ENCODE measurements around the gene GPT2. TPM values are rescaled to one million over a fixed set of nuclear protein-coding genes. Genes with fewer than 3 reads are reported as not detected.

Gene GPT2
- total and polyA plus RNA-seq, 2 donors (not counting 1 experiment from before 2014, with no cell fraction given): 5.8 to 16.3 TPM

GRCh38 chr16:46929378-46930332, 45.5 kb downstream of the GPT2 start:
- Histone ChIP-seq H3K4me3 (replicated peaks in 1 of 4; ENCODE audit: control extremely low read depth in 1 of 4, insufficient read depth in 1 of 4, low read depth in 3 of 4, low read length in 4 of 4) (no peak overlapping the region), H3K36me3 (ENCODE audit: control insufficient read depth, insufficient read depth, low read length) (peaks cover 6% of the 10 kb centered on the region), H3K27me3 (ENCODE audit: control insufficient read depth, insufficient read depth, low read length) (no peaks in the 10 kb centered on the region), H3K9me3 (ENCODE audit: control insufficient read depth, insufficient read depth, low read depth, low read length) (no peaks in the 10 kb centered on the region), H3K4me2 (ENCODE audit: extremely low read depth, insufficient read depth, low read length) (no peak overlapping the region), H4K20me1 (ENCODE audit: control insufficient read depth, extremely low read depth, insufficient read depth, low read length) (no peaks in the 10 kb centered on the region), H3K79me2 (ENCODE audit: control insufficient read depth, insufficient read depth, low read length) (no peaks in the 10 kb centered on the region), H3K4me1 (ENCODE audit: control insufficient read depth, extremely low read depth, insufficient read depth, low read length) (no peaks in the 10 kb centered on the region), H3K9ac (ENCODE audit: insufficient read depth, low read length) (no peak overlapping the region), H3K27ac (ENCODE audit: insufficient read depth, low read length) (no peak overlapping the region), H2AFZ (ENCODE audit: low read length) (peak overlapping the region; percentile 62)
- DNase-seq (ENCODE audit: low read depth in 2 of 2): peak; percentile 29 to 47
- TF ChIP-seq EZH2 (IDR thresholded peaks at IDR 0.05; ENCODE audit: low read length, missing control alignments): no peak
- TF ChIP-seq CTCF (conservative IDR thresholded peaks at IDR 0.05 in 1 of 2, IDR thresholded peaks at IDR 0.05 in 1 of 2; ENCODE audit: low read depth in 1 of 2, low read length in 2 of 2): peak; percentile 84 to 86

- Histone ChIP-seq H3K27me3 (ENCODE audit: control insufficient read depth, insufficient read depth, low read length) (no peaks in the 10 kb centered on the region), H3K79me2 (ENCODE audit: control insufficient read depth, insufficient read depth, low read length) (no peaks in the 10 kb centered on the region), H4K20me1 (ENCODE audit: control insufficient read depth, extremely low read depth, insufficient read depth, low read length) (no peaks in the 10 kb centered on the region), H3K4me2 (ENCODE audit: extremely low read depth, insufficient read depth, low read length) (no peak overlapping the region), H3K4me1 (ENCODE audit: control insufficient read depth, extremely low read depth, insufficient read depth, low read length) (no peaks in the 10 kb centered on the region), H2AFZ (ENCODE audit: low read length) (no peak overlapping the region), H3K27ac (ENCODE audit: insufficient read depth, low read length) (no peak overlapping the region), H3K4me3 (replicated peaks in 1 of 4; ENCODE audit: control extremely low read depth in 1 of 4, insufficient read depth in 1 of 4, low read depth in 3 of 4, low read length in 4 of 4) (no peak overlapping the region), H3K9ac (ENCODE audit: insufficient read depth, low read length) (no peak overlapping the region), H3K9me3 (ENCODE audit: control insufficient read depth, insufficient read depth, low read depth, low read length) (no peaks in the 10 kb centered on the region), H3K36me3 (ENCODE audit: control insufficient read depth, insufficient read depth, low read length) (peaks cover 6% of the 10 kb centered on the region)
- DNase-seq (ENCODE audit: low read depth in 2 of 2): no peak
- TF ChIP-seq CTCF (conservative IDR thresholded peaks at IDR 0.05 in 1 of 2, IDR thresholded peaks at IDR 0.05 in 1 of 2; ENCODE audit: low read depth in 1 of 2, low read length in 2 of 2) (no peak), EZH2 (IDR thresholded peaks at IDR 0.05; ENCODE audit: low read length, missing control alignments) (no peak)
These were observed 46.7 kb downstream of the GPT2 start for GRCh38 chr16:46930861-46931260.

GRCh38 chr16:46932802-46933201, 48.6 kb downstream of the GPT2 start:
- Histone ChIP-seq H3K4me1 (ENCODE audit: control insufficient read depth, extremely low read depth, insufficient read depth, low read length) (no peaks in the 10 kb centered on the region), H3K4me2 (ENCODE audit: extremely low read depth, insufficient read depth, low read length) (no peak overlapping the region), H3K27ac (ENCODE audit: insufficient read depth, low read length) (no peak overlapping the region), H3K79me2 (ENCODE audit: control insufficient read depth, insufficient read depth, low read length) (no peaks in the 10 kb centered on the region), H3K36me3 (ENCODE audit: control insufficient read depth, insufficient read depth, low read length) (peaks cover 6% of the 10 kb centered on the region), H3K9ac (ENCODE audit: insufficient read depth, low read length) (no peak overlapping the region), H3K27me3 (ENCODE audit: control insufficient read depth, insufficient read depth, low read length) (no peaks in the 10 kb centered on the region), H4K20me1 (ENCODE audit: control insufficient read depth, extremely low read depth, insufficient read depth, low read length) (no peaks in the 10 kb centered on the region), H2AFZ (ENCODE audit: low read length) (no peak overlapping the region), H3K4me3 (replicated peaks in 1 of 4; ENCODE audit: control extremely low read depth in 1 of 4, insufficient read depth in 1 of 4, low read depth in 3 of 4, low read length in 4 of 4) (no peak overlapping the region), H3K9me3 (ENCODE audit: control insufficient read depth, insufficient read depth, low read depth, low read length) (no peaks in the 10 kb centered on the region)
- TF ChIP-seq EZH2 (IDR thresholded peaks at IDR 0.05; ENCODE audit: low read length, missing control alignments) (no peak), CTCF (conservative IDR thresholded peaks at IDR 0.05 in 1 of 2, IDR thresholded peaks at IDR 0.05 in 1 of 2; ENCODE audit: low read depth in 1 of 2, low read length in 2 of 2) (no peak)
- DNase-seq (ENCODE audit: low read depth in 2 of 2): no peak

Measured in fibroblast of lung (primary cell).